Body of pancreas (tissue), 4 donors: ENCODE measurements around the gene SPOCD1.

Source experiments
- CTCF ChIP-seq, 7 experiments: fragments of 450-650 bp in 4 of 7; fragments of 200-600 bp in 3 of 7; sonication (generic) in 3 of 7; IDR thresholded peaks; one replicate each; pipeline ENCODE4 v1.5.1; 2016 to 2019; ENCODE audit warnings: antibody characterized with exemption in 7 of 7
- POLR2A ChIP-seq, 3 donors: fragments of 450-650 bp; IDR thresholded peaks; one replicate each; pipeline ENCODE4 v1.6.1; 2016; ENCODE audit warnings: antibody characterized with exemption in 3 of 3, mild to moderate bottlenecking in 2 of 3

DNA sequence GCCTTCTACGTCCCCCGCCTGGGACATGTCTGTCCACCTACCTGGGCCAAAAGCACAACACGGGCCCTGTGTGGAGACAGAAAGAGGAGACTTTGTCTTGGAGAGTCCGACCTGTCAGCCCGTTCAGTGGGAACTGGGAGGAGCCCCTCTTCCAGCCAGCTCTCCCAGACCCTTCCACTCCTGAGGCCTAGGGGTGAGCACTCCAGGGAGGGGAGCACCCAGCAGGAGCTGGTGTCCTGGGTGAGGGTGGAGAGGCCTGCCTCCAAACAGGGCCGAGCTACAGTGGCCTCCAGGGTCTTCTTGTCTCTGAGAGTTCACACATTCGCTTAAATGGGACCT lies 546 bp downstream of the SPOCD1 start:
- TF ChIP-seq POLR2A (IDR thresholded peaks at IDR 0.05) (no peak), CTCF (IDR thresholded peaks at IDR 0.05) (no peak)
